GM12878 (cell line): ENCODE data around the gene VSTM2L. TPM values are rescaled to one million over a fixed set of nuclear protein-coding genes. Genes with fewer than 3 reads are reported as not detected.

ENCODE experiments used
- ATAC-seq: fragments of 200-7000 bp; cut with Tn5 transposase; 3 replicates; pipeline ENCODE4 v1.9.1; 2020; ENCODE audit warnings: mild to moderate bottlenecking, moderate library complexity
- BruUV-seq: library from RNA; stranded (reverse); fragments of 400-500 nt; replicated peaks from 2 replicates; lab custom pipeline; 2021; lab: Mats Ljungman, UMichigan
- CTCF ChIA-PET: fragments of 300-600 bp; sonication (Branson Sonifier 250); formaldehyde crosslinking; extraction: SDS; loops from one replicate; lab custom pipeline; 2021; ENCODE audit warnings: inconsistent platforms; lab: Yijun Ruan, JAX
- POLR2A ChIA-PET: fragments of 350-600 bp; formaldehyde crosslinking; extraction: SDS; loops from one replicate; lab custom pipeline; 2021; ENCODE audit warnings: inconsistent platforms; lab: Charles Lee
- RAD21 ChIA-PET: fragments of 300-600 bp; sonication (Branson Sonifier 250); formaldehyde crosslinking; loops from one replicate; lab custom pipeline; 2023; ENCODE audit warnings: antibody characterized with exemption; ENCODE audit not compliant: unreplicated experiment; lab: Charles Lee
- SMC1A ChIA-PET: fragments of 300-600 bp; sonication (Branson Sonifier 250); formaldehyde crosslinking; loops from one replicate; lab custom pipeline; 2023; ENCODE audit not compliant: unreplicated experiment, uncharacterized antibody; lab: Charles Lee
- DNase-seq: peaks from one replicate; pipeline ENCODE4 v3.0.0-alpha.2; 2011; ENCODE audit warnings: low read depth, low spot score
- FAIRE-seq: peaks from 3 replicates; lab custom pipeline; 2011; peaks lifted over from hg19 to GRCh38; lab: Jason Lieb, UNC
- H2AFZ ChIP-seq: 2 replicates; pipeline ENCODE4 v1.6.0; 2011; ENCODE audit warnings: low read depth, low read length, control low read depth; ENCODE audit not compliant: control insufficient read depth
- H3K27ac ChIP-seq: 2 replicates; pipeline ENCODE4 v1.5.1; 2011; ENCODE audit warnings: control low read depth; ENCODE audit not compliant: control insufficient read depth, insufficient read depth
- H3K27me3 ChIP-seq, 2 experiments: replicated peaks in 1 of 2; 2 replicates each; pipeline versions ENCODE4 v1.6.0 to v1.6.1; 2011; ENCODE audit warnings: low read length in 1 of 2; ENCODE audit not compliant: control insufficient read depth in 2 of 2, insufficient read depth in 2 of 2
- H3K36me3 ChIP-seq, 2 experiments: 2 replicates each; pipeline ENCODE4 v1.5.1; 2011; ENCODE audit warnings: low read length in 1 of 2; ENCODE audit not compliant: control insufficient read depth in 2 of 2, insufficient read depth in 2 of 2
- H3K4me1 ChIP-seq: 2 replicates; pipeline ENCODE4 v1.6.1; 2011; ENCODE audit warnings: mild to moderate bottlenecking, low read length, moderate library complexity, mixed read lengths; ENCODE audit not compliant: control insufficient read depth, insufficient read depth
- H3K4me2 ChIP-seq: 2 replicates; pipeline ENCODE4 v1.6.0; 2011; ENCODE audit warnings: control low read depth; ENCODE audit not compliant: control insufficient read depth, insufficient read depth
- H3K4me3 ChIP-seq: fragments of 200-600 bp; sonication (generic); 2 replicates; pipeline ENCODE4 v1.5.1; 2016
- H3K79me2 ChIP-seq: 2 replicates; pipeline ENCODE4 v1.6.0; 2011; ENCODE audit warnings: low read length; ENCODE audit not compliant: control insufficient read depth, insufficient read depth
- H3K9ac ChIP-seq: 2 replicates; pipeline ENCODE4 v1.8.0; 2011; ENCODE audit warnings: low read length, control low read depth, mixed read lengths; ENCODE audit not compliant: control insufficient read depth, insufficient read depth
- H3K9me3 ChIP-seq: replicated peaks from 3 replicates; pipeline ENCODE4 v1.5.1; 2011; ENCODE audit warnings: mild to moderate bottlenecking, low read length; ENCODE audit not compliant: control insufficient read depth, insufficient read depth
- H4K20me1 ChIP-seq: 2 replicates; pipeline ENCODE4 v1.6.0; 2011; ENCODE audit not compliant: control insufficient read depth, insufficient read depth
- ASH2L ChIP-seq: fragments of 300-600, 200-600 bp; sonication (generic); IDR thresholded peaks from 2 replicates; pipeline ENCODE4 v1.6.1; 2017; ENCODE audit warnings: low read depth, mild to moderate bottlenecking, borderline replicate concordance
- BCLAF1 ChIP-seq: fragments of 450-650 bp; IDR thresholded peaks from 2 replicates; pipeline ENCODE4 v1.6.1; 2017; ENCODE audit warnings: antibody characterized with exemption, mild to moderate bottlenecking, moderate library complexity
- CREB1 ChIP-seq: IDR thresholded peaks from 2 replicates; pipeline ENCODE4 v1.6.1; 2012; ENCODE audit warnings: low read depth, mild to moderate bottlenecking, inconsistent platforms
- EZH2 ChIP-seq: IDR thresholded peaks from 2 replicates; pipeline ENCODE4 v1.6.1; 2012; ENCODE audit warnings: low read depth, mild to moderate bottlenecking, control low read depth, inconsistent platforms, low read length, borderline replicate concordance; ENCODE audit not compliant: control insufficient read depth
- HCFC1 ChIP-seq: fragments of 150-350 bp; IDR thresholded peaks from 2 replicates; pipeline ENCODE4 v1.6.1; 2014; ENCODE audit warnings: low read length
- IKZF1 ChIP-seq: fragments of 450-650 bp; conservative IDR thresholded peaks from 2 replicates; pipeline ENCODE4 v1.6.1; 2017; ENCODE audit warnings: antibody characterized with exemption, mild to moderate bottlenecking
- JUND ChIP-seq: IDR thresholded peaks from 2 replicates; pipeline ENCODE4 v1.6.1; 2012; ENCODE audit warnings: low read depth, mild to moderate bottlenecking, low read length, improper control_type of control experiment, moderate library complexity
- LARP7 ChIP-seq: fragments of 450-650 bp; IDR thresholded peaks from 2 replicates; pipeline ENCODE4 v1.6.1; 2017; ENCODE audit warnings: mild to moderate bottlenecking
- NRF1 ChIP-seq: conservative IDR thresholded peaks from 2 replicates; pipeline ENCODE4 v1.6.1; 2011; ENCODE audit warnings: mild to moderate bottlenecking, low read depth, low read length, improper control_type of control experiment
- PAX5 ChIP-seq: IDR thresholded peaks from 2 replicates; pipeline ENCODE4 v1.6.1; 2011; ENCODE audit warnings: low read depth, low read length, borderline replicate concordance
- PML ChIP-seq: IDR thresholded peaks from 2 replicates; pipeline ENCODE4 v1.6.1; 2012; ENCODE audit warnings: low read length, inconsistent platforms
- SIX5 ChIP-seq: IDR thresholded peaks from 2 replicates; pipeline ENCODE4 v1.6.1; 2011; ENCODE audit warnings: mild to moderate bottlenecking, low read depth, low read length, moderate library complexity; ENCODE audit not compliant: severe bottlenecking
- TCF7 ChIP-seq: IDR thresholded peaks from 2 replicates; pipeline ENCODE4 v1.6.1; 2014; ENCODE audit warnings: antibody characterized with exemption, borderline replicate concordance
- ZNF207 ChIP-seq: fragments of 450-650 bp; IDR thresholded peaks from 2 replicates; pipeline ENCODE4 v1.6.1; 2014; ENCODE audit warnings: antibody characterized with exemption, mild to moderate bottlenecking, borderline replicate concordance
- ZNF217 ChIP-seq: fragments of 450-650 bp; IDR thresholded peaks from 2 replicates; pipeline ENCODE4 v1.6.1; 2017; ENCODE audit warnings: antibody characterized with exemption, mild to moderate bottlenecking
- WGBS: methylation state at CpG from one replicate; pipeline ENCODE4 v1.1.6; 2016; ENCODE audit warnings: low lambda C conversion rate; ENCODE audit not compliant: insufficient replicate concordance, insufficient coverage; ENCODE audit errors: missing lambda C conversion rate; 5-methylcytosine and 5-hydroxymethylcytosine counted together
- in situ Hi-C: fragments of 300-500 bp; cut with MboI; formaldehyde crosslinking; loops from 9 replicates; pipeline ENCODE4 v1.14.3; 2018; ENCODE audit warnings: mixed read lengths
- intact Hi-C: fragments of 100-400 bp; cut with micrococcal nuclease; formaldehyde crosslinking; loops from one replicate; pipeline ENCODE4 v1.14.2; 2022; ENCODE audit not compliant: unreplicated experiment
- polyA plus RNA-seq, 11 experiments: library from polyadenylated mRNA; depleted of rRNA in 4 of 11; unstranded in 6 of 11; stranded (reverse) in 5 of 11; fragments of >200 nt; fragmentation: Nextera tagmentation in 4 of 11; fragmentation: Illumina TruSeq in 1 of 11; extraction: Ambion mirVana in 4 of 11; extraction: Trizol in 1 of 11; gene quantifications; 1 replicate in 1 of 11; 2 replicates in 10 of 11; pipeline versions ENCODE4 v1.2.1 to v1.2.3, GENCODE V29; 2011 to 2016; ENCODE audit warnings: inconsistent platforms in 2 of 11, missing spikeins in 2 of 11, low read depth in 1 of 11
- total RNA-seq, 4 experiments: library from RNA; depleted of rRNA in 3 of 4; stranded (reverse); fragments of >200 nt in 3 of 4; fragmentation: Illumina TruSeq in 1 of 4; extraction: Trizol in 1 of 4; gene quantifications; 2 replicates each; pipeline versions ENCODE4 v1.2.1 to v1.2.3, GENCODE V29; 2013 to 2021

Gene VSTM2L
- total and polyA plus RNA-seq, 10 of the 15 experiments (the other 5 are each of a cell fraction or from before 2014, with no cell fraction given), result 0.05 to 1.5 (median 0.63) TPM; not detected in 2

- H3K9me3 ChIP-seq, result no peaks in the 10 kb centered on the region
- ATAC-seq, result no peak
- H3K4me3 ChIP-seq, result no peak overlapping the region
- ChIA-PET POLR2A (no interaction called here), CTCF (no interaction called here), SMC1A (no interaction called here), RAD21 (no interaction called here)
- no peak for FAIRE-seq
- no peak overlapping the region for H3K4me2 ChIP-seq
- 53% methylated on average over 7 of the region's 7 CpGs for WGBS
- H3K9ac ChIP-seq, result no peak overlapping the region
- no TSS peak for BruUV-seq
- no peaks in the 10 kb centered on the region; a peak in 1 of 4 replicates for H3K27me3 ChIP-seq
- intact Hi-C loops (no loop called here), in situ Hi-C loops (no loop called here)
- H3K4me1 ChIP-seq, result no peaks in the 10 kb centered on the region
- DNase-seq, result no peak
- no peak overlapping the region for H2AFZ ChIP-seq
- H3K36me3 ChIP-seq, result no peaks in the 10 kb centered on the region
- H3K79me2 ChIP-seq, result no peaks in the 10 kb centered on the region
- no peak for TF ChIP-seq NRF1
- TF ChIP-seq ZNF207, result no peak
- TF ChIP-seq TCF7, result no peak
- no peak for TF ChIP-seq IKZF1
- TF ChIP-seq BCLAF1, result no peak
- no peak for TF ChIP-seq HCFC1
- TF ChIP-seq ZNF217, result no peak
- TF ChIP-seq JUND, result no peak
- TF ChIP-seq EZH2, result no peak
- TF ChIP-seq CREB1, result no peak
- no peak for TF ChIP-seq ASH2L
- no peak for TF ChIP-seq PAX5
- no peak for TF ChIP-seq LARP7
- no peak for TF ChIP-seq SIX5
- TF ChIP-seq PML, result no peak
- H4K20me1 ChIP-seq, result no peaks in the 10 kb centered on the region
- H3K27ac ChIP-seq, result no peak overlapping the region
These were observed 52.6 kb downstream of the VSTM2L start for GRCh38 chr20:37955511-37955910.
